Measurements from ENCODE around the gene TECRL.

TECRL gene

DNA sequence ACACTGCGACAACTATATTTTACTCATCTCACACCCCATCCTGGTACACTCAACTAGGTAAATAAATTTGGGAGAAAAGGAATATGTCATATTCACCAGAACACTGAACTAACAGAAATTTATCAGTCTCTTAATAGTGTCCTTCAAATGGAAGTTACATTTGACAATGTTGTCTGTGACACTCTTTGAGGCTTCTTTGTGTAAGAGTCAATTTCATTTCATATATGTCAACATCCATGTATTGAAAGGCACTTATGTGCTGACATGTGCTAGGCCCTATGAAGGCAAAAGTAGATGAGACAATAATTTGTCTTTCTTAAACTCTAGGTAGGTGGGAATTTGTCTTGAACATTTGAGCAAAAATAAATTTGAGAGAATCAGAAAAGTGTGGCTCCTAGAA lies 82.0 kb downstream of the TECRL start:
- no peak for DNase-seq (ENCODE audit: low read depth)

DNA sequence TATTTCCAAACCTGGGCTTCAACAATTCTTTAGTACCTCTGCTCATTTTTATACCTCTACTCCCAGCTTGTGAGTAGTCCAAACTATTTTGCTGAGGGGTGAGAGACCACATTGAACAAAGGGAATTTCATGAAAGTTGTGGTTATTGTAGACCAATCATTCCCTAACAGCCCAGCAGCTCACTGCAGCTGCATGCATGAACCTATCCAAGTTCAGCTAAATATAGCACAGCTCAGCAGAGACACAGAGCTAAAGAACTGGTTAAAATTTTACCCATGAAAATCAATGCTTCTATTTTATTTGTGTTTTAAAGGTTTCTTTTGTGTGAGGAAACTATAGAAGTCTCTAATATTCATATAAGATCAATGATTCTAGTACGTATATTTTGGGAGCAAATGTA lies 82.7 kb downstream of the TECRL start:
- no peak for DNase-seq (ENCODE audit: low read depth)

DNA sequence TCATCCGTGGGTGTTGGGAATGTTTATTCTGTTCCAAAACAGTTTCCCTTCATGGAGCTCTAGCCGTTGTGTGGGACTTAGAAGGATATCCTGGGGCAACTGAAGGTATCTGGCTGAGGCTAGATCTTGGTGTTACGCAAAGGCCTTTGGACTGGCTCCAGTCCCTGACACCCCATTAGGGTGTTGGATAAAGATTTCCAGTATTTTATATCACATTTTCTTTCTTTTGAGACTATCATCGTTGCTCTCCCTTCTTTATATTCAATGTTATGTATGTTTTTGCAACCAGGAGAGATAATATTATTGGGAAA lies 103.0 kb downstream of the TECRL start:
- DNase-seq (ENCODE audit: low read depth), result no peak

DNA sequence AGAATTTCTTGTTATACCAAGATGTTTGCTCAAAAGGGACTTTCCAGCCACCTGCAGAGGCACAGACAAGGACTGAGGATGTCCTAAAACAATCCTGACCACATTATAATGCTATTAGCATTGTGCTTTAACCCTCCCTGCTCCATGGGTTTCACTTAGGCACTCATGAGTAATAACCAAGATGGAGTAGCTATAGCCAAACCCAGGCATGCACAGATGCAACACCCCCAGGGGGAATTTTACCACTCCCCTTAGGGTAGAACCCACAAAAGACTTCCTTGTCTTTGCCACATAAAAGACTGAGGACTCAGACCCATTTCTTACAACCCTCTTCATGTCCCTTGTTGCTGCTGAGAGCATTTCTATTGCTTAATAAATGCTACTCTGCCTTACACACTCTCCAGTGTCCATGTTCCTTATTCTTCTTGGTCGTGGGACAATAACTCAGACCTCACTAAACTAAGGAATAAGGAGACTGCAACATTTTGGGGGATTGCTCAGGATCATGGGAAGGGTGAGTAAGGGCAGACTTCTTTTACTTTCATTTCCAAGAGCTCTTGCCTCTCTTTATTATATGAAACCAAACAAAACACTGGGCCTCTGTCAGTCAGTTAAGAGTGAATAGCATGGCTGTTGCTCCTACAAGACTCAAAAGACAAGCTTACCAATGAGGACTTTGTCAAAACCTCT lies 103.5 kb downstream of the TECRL start:
- DNase-seq (ENCODE audit: low read depth), result no peak

DNA sequence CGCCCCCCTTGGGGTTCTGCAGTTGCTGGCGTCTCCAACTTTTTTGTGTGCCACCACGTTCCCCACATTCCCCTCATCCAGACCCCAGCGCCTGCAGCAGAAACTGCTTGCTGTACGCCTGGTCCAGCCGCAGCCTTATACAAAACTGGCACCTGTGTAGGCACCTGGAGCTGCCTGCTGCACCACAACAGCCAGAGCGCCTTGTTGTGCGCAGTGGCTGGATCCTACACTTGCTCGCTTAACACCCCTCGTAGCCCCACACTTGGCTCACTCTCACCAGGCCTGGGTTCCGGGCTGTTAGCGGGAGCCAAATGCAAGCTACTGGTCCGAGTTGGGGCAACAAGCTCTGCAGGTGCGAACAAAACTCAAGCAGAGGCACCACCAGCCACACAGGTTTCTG lies 136.8 kb downstream of the TECRL start:
- DNase-seq (ENCODE audit: low read depth), result no peak

DNA sequence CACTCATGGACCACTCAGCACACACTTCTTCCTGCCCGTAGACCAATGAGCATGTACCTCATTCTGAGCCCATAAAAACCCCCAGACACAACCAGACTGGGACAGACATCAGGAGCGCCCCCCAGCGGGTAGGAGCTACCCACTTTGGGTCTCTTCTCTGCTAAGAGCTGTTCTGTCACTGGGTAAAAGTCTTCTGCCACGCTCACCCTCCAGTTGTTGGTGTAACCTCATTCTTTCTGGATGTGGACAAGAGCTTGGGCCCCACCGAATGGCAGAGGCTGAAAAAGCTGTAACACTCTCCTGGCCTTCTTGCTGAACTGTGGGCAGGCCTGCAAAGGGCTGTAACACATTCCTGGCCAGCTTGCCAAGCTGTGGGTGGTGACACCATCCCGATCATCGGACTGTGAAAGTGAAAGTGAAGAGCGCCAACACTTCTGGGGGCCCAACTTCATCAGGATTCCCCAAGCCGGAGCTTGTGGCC lies 137.6 kb downstream of the TECRL start:
- peak; percentile 17 for DNase-seq (ENCODE audit: low read depth)

DNA sequence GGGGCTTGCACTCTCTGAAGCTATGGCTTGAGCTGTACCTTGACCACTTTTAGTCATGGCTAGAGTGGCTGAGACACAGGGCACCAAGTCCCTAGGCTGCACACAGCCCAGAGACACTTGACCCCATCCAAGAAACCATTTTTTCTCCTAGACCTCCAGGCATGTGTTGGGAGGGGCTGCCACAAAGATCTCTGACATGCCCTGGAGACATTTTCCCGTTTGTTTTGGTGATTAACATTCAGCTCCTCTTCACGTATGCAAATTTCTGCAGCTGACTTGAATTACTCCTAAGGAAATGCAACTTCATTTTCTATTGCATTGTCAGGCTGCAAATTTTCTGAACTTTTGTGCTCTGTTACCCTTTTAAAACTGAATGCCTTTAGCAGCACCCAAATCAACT lies 142.6 kb downstream of the TECRL start:
- DNase-seq (ENCODE audit: low read depth), result no peak

DNA sequence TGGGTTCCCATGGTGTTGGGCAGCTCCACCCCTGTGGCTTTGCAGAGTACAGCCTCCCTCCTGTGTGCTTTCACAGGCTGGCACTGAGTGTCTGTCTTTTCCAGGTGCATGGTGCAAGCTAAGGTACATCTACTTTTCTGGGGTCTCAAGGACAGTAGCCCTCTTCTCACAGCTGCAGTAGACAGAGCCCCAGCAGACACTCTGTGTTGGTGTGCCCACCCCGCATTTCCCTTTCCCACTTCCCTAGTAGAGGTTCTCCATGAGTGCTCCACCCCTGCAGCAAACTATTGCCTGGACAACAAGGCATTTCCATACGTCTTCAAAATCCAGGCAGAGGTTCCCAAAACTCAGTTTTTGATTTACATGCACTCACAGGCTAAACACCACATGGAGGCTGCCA lies 143.0 kb downstream of the TECRL start:
- DNase-seq (ENCODE audit: low read depth), result no peak

DNA sequence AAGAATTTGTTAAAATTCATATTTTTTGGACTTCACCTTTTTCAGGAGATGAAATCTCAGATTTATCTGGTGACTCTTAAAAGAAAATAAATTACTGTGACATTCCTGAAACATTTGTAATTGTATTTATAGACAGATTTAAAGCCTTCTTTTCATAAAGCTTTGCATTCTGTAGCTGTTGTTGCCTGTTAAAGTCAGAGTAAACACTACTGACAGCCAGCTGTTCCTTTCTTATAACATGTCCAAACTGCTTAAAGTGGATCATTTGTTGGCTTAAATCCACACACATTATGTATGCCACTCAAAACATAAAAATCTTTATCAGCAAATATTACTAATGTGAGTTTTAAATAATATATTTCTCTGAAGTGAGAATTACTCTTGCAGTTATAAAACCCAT lies 157.5 kb downstream of the TECRL start:
- no peak for DNase-seq (ENCODE audit: low read depth)

DNA sequence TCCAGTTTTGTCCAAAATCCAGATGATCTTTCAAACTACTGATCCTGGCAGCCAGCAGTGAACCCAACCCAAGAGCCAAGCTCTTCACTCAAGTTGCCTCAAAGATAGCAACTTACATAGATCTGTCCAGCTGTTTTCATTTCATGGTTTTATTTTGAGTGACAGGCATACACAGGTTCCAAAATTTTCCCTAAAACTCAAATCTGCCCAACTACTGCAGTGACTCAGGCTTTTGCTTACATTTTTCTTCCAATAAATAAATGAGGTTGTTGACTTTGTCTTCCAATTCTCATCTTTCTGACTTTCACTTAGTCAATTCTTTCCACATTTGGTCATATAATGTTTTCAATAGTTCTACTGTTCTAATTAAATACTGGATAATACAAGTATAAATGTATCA lies 158.8 kb downstream of the TECRL start:
- DNase-seq (ENCODE audit: low read depth), result no peak

DNA sequence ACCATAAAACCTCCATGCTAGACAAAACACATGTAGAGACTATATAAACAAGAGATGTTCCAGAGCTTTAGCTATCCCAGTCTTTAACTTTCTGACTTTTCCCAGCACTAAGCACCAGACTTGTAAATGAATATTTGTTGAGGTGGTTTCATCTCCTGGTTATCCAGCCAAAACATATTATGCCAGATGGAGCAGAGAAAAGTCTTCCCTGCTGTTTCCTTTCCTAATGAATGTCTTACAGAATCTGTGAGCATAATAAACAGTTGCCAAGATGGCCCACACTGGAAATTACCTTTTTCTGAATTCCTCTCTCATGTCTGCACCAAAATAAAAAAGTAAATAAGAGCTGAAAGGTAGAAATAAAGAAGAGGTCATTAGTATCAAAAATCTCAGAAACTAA lies 159.2 kb downstream of the TECRL start:
- no peak for DNase-seq (ENCODE audit: low read depth)

DNA sequence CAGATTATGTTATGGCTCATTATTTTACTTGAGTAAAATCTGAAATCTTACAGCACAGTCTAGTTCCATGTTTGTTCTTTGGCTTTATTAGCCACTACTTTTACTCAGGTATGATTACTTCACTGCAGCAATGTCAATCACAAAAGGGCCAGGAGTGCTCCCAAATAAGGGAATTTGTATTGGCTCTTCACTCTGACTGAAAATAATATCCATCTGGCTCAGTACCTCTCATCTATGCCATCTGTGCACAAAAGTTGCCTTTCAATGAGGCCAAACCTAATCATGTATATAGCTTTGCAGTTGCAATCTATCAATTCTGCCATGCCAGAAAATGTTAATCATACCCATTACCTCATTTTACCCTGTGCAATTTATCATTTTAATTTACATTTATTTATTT lies 161.1 kb downstream of the TECRL start:
- DNase-seq (ENCODE audit: low read depth), result no peak

DNA sequence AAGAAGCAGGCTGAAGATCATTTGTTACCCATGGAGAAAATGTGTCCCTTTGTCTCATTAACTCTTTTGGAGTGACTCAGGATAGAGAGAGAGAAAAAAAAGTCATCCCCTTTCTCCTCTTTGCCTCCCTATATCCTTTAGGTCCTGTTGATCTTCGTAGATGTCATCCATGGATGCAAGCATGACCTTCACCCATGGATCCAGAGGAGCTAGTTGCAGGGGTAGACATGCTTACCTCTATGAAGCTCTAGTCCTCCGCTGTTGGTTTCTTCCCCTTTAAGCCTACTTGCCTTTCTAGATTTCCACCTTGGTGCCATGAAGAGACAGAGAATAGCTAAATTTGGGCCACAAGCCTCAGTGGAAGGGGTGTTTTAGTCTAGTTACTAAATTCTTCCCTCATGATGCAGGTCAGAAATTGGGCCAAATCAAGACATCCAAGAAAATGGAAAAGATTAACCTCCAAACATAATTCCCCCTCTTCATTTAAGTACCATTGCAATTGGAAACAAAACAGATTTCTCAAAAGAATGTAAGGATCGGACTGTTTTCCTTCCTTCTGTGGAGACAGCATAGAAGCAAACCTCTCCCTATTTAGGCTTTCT lies 178.4 kb downstream of the TECRL start:
- peak; percentile 20 for DNase-seq (ENCODE audit: low read depth)
